ENCODE results near the gene CAMTA1.

Gene CAMTA1

GRCh38 chr1:7558481-7558880 is 773.2 kb downstream of the CAMTA1 start:
- no peak for DNase-seq (ENCODE audit: low spot score)

GRCh38 chr1:7558921-7559869 is 773.9 kb downstream of the CAMTA1 start:
- DNase-seq (ENCODE audit: low spot score) = no peak

- no peak for DNase-seq (ENCODE audit: low spot score)
Measured at GRCh38 chr1:7560128-7560527, 774.9 kb downstream of the CAMTA1 start.

- DNase-seq (ENCODE audit: low spot score) = no peak
Measured at GRCh38 chr1:7560601-7561181, 775.4 kb downstream of the CAMTA1 start.

- no peak for DNase-seq (ENCODE audit: low spot score)
Measured at GRCh38 chr1:7561331-7561921, 776.2 kb downstream of the CAMTA1 start.

GRCh38 chr1:7561936-7562728 is 776.9 kb downstream of the CAMTA1 start:
- DNase-seq (ENCODE audit: low spot score) = no peak

GRCh38 chr1:7562729-7563605 is 777.7 kb downstream of the CAMTA1 start:
- DNase-seq (ENCODE audit: low spot score) = no peak

- no peak for DNase-seq (ENCODE audit: low spot score)
Measured at GRCh38 chr1:7564137-7564536, 778.9 kb downstream of the CAMTA1 start.

- DNase-seq (ENCODE audit: low spot score) = no peak
Measured at GRCh38 chr1:7565099-7565750, 780.0 kb downstream of the CAMTA1 start.

GRCh38 chr1:7566417-7567375 is 781.4 kb downstream of the CAMTA1 start:
- DNase-seq (ENCODE audit: low spot score) = no peak

- no peak for DNase-seq (ENCODE audit: low spot score)
Measured at GRCh38 chr1:7567376-7567775, 782.1 kb downstream of the CAMTA1 start.

- DNase-seq (ENCODE audit: low spot score) = no peak
Measured at GRCh38 chr1:7568053-7568452, 782.8 kb downstream of the CAMTA1 start.

- DNase-seq (ENCODE audit: low spot score) = no peak
Measured at GRCh38 chr1:7568901-7569524, 783.8 kb downstream of the CAMTA1 start.

GRCh38 chr1:7570311-7570710 is 785.1 kb downstream of the CAMTA1 start:
- DNase-seq (ENCODE audit: low spot score) = no peak

- no peak for DNase-seq (ENCODE audit: low spot score)
Measured at GRCh38 chr1:7572654-7573152, 787.4 kb downstream of the CAMTA1 start.

GRCh38 chr1:7573481-7573880 is 788.2 kb downstream of the CAMTA1 start:
- DNase-seq (ENCODE audit: low spot score) = no peak

GRCh38 chr1:7574121-7575040 is 789.1 kb downstream of the CAMTA1 start:
- no peak for DNase-seq (ENCODE audit: low spot score)

GRCh38 chr1:7575041-7575400 is 789.8 kb downstream of the CAMTA1 start:
- no peak for DNase-seq (ENCODE audit: low spot score)

Data from CD4-positive, alpha-beta T cell treated with Interleukin-6 at 100 ng/mL for 8 hours (primary cell).